GM04504 (cell line): Measurements from ENCODE around the gene ST3GAL4.

Experiments
- DNase-seq: peaks from one replicate; pipeline ENCODE4 v3.0.0-alpha.2; 2012; ENCODE audit warnings: low read depth

ST3GAL4 gene

GRCh38 chr11:126329644-126330211 is 25.8 kb upstream of the ST3GAL4 start:
- DNase-seq, result no peak

GRCh38 chr11:126331286-126331685 is 24.2 kb upstream of the ST3GAL4 start:
- no peak for DNase-seq

- peak; percentile 90 for DNase-seq
Observed at GRCh38 chr11:126332221-126332711, 23.2 kb upstream of the ST3GAL4 start.

GRCh38 chr11:126333142-126333541 is 22.3 kb upstream of the ST3GAL4 start:
- no peak for DNase-seq

GRCh38 chr11:126334659-126335462 is 20.6 kb upstream of the ST3GAL4 start:
- no peak for DNase-seq

- DNase-seq, result no peak
Observed at GRCh38 chr11:126335463-126335760, 20.1 kb upstream of the ST3GAL4 start.

- DNase-seq, result no peak
Observed at GRCh38 chr11:126336138-126336541, 19.3 kb upstream of the ST3GAL4 start.

GRCh38 chr11:126336671-126337101 is 18.8 kb upstream of the ST3GAL4 start:
- no peak for DNase-seq

GRCh38 chr11:126337126-126337473 is 18.4 kb upstream of the ST3GAL4 start:
- DNase-seq, result no peak

GRCh38 chr11:126337474-126338241 is 17.8 kb upstream of the ST3GAL4 start:
- DNase-seq, result no peak

- DNase-seq, result no peak
Observed at GRCh38 chr11:126338346-126339055, 17.0 kb upstream of the ST3GAL4 start.

- no peak for DNase-seq
Observed at GRCh38 chr11:126339073-126339862, 16.2 kb upstream of the ST3GAL4 start.

- no peak for DNase-seq
Observed at GRCh38 chr11:126339863-126340434, 15.5 kb upstream of the ST3GAL4 start.

GRCh38 chr11:126340960-126341606 is 14.4 kb upstream of the ST3GAL4 start:
- no peak for DNase-seq

- no peak for DNase-seq
Observed at GRCh38 chr11:126341760-126342161, 13.7 kb upstream of the ST3GAL4 start.

- no peak for DNase-seq
Observed at GRCh38 chr11:126343051-126343450, 12.4 kb upstream of the ST3GAL4 start.

GRCh38 chr11:126344141-126345080 is 11.1 kb upstream of the ST3GAL4 start:
- no peak for DNase-seq

- no peak for DNase-seq
Observed at GRCh38 chr11:126345283-126345682, 10.2 kb upstream of the ST3GAL4 start.

GRCh38 chr11:126345759-126346585 is 9.5 kb upstream of the ST3GAL4 start:
- no peak for DNase-seq
